ENCODE measurements around the gene CHRNA10.
A peak's percentile ranks its signal among the peaks of the same experiment; 100 is the strongest.
"Not testable (repeated sequence)": the region's sequence is repeated elsewhere in the genome, so short reads cannot be mapped to it uniquely, and the experiment has no call there.

Gene CHRNA10

DNA sequence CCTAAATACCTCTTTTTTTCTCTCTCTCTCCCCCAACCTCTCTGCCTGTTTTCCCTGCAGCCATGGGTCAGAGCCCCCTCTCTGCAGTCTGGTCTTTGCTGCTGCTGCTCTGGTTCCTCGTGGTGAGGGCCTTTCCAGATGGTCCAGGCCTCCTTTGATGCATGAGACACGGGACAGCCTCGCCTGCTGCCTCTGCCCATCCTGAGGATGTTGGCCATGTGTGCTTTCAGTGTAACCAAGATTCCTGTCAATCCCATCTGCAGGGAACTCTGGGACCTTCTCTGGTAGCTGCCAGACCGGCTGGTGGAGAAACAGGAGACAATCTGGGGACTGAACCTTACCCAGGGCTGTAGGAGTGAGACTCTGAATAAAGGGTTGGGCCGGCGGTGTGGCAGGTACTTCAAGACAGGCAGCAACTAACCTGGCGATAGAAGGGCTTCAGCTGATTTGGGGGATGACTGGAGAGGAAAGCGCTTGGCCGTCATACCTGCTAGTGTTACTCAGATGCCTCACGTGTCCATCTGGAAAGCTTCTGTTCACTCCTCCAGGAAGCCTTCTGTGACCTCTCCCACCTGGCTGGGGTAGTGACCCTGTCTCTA, 7.1 kb downstream of the CHRNA10 start:
- no peak for DNase-seq

DNA sequence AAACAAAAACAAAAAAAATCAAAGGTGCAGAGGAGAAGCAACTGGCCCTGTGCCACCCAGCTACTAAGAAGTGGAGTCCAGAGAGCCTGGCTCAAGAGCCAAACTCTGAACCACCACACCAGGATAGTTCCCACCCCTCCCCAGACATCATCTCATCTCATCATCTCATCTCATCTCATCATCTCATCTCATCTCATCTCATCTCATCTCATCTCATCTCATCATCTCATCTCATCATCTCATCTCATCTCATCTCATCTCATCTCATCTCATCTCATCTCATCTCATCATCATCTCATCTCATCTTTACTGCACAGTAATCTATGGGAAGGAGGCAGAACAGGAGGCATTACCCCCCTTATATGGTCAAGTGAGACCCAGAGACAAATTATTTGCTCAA, 8.3 kb downstream of the CHRNA10 start:
- DNase-seq = no peak

DNA sequence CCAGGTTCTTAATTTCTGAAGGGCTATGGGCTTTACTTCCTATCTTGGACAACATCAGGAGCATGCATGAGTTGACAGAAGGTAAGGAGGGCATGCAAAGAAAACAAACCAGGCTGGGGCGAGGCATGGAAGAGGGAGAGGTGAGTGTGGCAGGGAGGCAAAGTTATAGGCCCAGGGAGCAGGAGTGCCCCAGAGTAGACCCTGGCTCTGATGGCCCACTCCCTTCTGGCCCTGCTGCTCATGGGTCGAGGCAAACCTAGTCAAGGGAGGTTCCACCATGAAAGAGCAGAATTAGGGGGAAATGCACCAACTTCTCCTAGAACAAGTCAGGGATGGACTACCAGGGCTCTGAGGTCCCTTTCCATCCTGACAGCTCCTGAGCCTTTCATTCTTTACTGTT, 10.2 kb downstream of the CHRNA10 start:
- DNase-seq = no peak

DNA sequence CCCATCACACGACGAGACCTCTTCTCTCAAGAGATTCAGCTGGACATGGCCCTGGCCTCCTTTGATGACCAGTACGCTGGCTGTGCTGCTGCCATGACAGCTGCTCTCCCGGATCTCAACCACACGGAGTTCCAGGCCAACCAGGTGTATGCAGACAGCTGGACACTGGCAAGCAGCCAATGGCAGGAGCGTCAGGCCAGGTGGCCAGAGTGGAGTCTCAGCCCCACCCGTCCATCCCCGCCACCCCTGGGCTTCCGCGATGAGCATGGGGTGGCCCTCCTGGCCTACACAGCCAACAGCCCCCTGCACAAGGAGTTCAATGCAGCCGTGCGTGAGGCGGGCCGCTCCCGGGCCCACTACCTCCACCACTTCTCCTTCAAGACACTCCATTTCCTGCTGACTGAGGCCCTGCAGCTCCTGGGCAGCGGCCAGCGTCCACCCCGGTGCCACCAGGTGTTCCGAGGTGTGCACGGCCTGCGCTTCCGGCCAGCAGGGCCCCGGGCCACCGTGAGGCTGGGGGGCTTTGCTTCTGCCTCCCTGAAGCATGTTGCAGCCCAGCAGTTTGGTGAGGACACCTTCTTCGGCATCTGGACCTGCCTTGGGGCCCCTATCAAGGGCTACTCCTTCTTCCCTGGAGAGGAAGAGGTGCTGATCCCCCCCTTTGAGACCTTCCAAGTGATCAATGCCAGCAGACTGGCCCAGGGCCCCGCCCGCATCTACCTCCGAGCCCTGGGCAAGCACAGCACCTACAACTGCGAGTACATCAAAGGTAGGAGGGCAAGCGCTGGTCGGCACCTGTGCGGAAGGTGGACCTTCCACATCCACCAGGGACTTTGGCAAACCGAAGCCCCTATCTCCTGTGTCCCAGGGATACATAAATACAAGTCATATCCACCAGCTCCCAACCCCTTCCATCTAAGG, 11.3 kb downstream of the CHRNA10 start:
- DNase-seq = no peak

DNA sequence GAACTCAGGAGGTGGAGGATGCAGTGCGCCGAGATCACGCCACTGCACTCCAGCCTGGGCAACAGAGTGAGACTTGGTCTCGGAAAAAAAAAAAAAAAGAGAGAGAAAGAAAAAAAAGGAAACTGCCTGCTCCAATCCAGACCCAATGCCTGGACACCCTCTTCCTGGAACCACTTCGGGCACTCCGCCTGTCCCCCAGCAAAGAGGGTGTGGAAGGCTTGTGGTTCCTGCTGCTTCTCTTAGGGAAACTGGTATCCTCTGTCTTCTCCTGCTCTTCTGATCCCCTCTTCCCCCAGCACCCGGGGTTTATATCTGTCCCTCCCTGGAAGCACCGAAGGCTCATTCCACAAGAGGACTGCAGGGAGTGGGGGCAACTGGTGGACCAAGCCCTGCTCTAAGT, 12.9 kb downstream of the CHRNA10 start:
- DNase-seq = no peak

DNA sequence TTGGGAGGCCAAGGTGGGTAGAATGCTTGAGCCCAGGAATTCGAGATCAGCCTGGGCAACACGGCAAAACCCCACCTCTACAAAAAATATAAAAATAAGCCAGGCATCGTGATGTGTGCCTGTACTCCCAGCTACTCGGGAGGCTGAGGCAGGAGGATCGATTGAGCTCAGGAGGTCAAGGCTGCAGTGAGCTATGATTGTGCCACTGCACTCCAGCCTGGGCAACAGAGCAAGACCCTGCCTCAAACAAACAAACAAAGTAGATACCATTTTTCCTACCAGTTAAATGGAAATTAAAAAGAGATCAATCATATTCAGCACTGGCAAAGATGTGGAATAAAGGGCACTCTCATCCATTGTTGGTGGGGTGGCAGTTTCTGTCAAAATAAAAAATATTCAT, 13.9 kb downstream of the CHRNA10 start:
- not testable (repeated sequence) for DNase-seq

DNA sequence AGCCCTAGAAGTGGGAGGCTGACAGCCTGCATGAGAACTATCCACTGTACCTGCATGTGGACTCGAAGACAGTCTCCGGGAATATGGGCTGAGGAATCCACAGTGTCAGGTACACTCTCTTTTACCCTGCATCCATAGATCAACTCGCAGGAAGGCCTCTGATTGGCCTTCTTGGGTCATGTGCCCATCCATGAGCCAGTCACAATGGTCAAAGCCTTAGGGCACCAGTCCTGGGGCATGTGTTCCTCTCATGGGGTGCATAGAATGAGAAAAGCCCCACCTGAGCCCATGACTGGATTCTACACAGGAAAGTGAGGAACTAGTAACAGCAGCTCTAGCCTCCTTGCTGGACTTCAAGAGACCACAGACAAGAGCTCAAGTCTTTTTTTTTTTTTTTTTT, 15.6 kb downstream of the CHRNA10 start:
- DNase-seq = no peak

DNA sequence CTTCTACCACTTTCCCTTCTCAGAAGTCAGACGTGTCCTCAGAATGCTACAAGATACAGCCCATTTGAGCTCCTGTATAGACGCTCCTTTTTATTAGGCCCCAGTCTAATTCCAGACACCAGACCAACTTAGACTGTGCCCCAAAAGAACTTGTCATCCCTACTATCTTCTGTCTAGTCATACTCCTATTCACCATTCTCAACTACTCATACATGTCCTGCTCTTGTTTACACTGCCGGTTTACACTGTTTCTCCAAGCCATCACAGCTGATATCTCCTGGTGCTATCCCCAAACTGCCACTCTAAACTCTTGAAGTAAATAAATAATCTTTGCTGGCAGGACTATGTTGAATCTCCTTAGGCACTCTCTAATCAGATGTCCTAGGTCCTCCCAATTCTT, 18.7 kb downstream of the CHRNA10 start:
- not testable (repeated sequence) for DNase-seq

DNA sequence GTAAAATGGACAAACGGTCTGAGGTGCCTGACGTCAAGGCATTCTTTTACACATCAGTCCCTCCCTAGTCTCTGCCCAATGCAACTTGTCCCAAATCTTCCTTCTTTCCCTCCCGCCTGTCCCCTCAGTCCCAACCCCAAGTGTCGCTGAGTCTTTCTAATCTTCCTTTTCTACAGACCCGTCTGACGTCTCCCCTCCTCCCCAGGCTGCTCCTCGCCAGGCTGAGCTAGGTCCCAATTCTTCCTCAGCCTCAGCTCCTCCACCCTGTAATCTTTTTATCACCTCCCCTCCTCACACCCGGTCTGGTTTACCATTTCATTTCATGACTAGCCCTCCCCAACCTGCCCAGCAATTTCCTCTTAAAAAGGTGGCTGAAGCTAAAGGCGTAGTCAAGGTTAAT, 21.8 kb downstream of the CHRNA10 start:
- DNase-seq = not testable (repeated sequence)

DNA sequence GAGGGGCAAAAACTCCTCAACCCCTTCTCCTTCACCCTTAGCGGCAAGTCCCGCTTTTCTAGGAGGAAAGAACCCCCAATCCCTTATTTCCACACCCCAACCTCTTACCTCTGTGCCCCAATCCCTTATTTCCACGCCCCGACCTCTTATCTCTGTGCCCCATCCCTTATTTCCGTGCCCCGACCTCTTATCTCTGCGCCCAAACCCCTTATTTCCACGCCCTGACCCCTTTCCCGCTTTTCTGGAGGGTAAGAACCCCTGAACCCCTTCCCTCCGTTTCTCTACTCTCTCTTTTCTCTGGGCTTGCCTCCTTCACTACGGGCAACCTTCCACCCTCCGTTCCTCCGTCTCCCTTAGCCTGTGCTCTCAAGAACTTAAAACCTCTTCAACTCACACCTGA, 22.3 kb downstream of the CHRNA10 start:
- DNase-seq = not testable (repeated sequence)

DNA sequence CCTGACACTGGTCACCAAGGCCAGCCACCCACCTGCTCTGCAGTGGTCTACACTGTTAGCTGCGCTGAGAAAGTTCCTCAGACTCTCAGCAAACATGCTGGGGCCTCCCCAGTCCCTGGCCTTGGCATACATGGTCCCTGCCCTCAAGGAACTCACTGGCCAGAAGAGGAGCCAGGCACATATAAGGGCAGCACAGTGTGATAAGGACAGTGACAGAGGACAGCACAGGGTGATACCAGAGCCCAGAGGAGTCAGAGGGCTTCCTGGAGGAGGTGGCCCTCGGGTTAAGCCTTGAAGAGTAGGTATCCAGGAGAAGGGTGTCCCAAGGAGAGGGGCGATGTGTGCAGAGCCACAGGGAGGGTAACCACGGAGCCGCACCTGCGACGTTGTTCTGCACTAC, 25.6 kb downstream of the CHRNA10 start:
- DNase-seq = no peak

DNA sequence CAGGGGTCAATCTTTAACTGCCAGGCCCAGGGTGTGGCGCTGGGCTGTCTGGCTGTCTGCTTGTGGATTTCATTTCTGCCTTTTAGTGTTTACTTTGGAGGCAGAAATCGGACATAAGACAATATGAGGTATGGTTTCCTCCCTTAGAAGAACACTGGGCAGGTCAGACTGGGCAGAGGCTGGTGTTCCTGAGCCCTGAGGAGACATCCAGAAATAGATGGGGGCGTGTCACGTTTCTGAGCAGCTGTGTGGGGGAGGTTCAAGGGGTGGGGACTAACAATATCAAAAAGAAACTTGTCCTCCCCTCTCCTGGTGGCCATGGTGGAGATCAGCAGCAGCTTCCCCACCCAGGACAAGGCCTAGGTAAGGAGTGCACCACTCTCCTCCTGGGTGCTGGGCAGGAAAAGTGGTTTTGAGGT, 26.4 kb downstream of the CHRNA10 start, which contains the start of gene ART1:
TSS of gene ART1 (plus strand) at position 312 of the 419 bp plus-strand sequence. CDS start 14,086 bp downstream, outside the sequence.
- DNase-seq = no peak

DNA sequence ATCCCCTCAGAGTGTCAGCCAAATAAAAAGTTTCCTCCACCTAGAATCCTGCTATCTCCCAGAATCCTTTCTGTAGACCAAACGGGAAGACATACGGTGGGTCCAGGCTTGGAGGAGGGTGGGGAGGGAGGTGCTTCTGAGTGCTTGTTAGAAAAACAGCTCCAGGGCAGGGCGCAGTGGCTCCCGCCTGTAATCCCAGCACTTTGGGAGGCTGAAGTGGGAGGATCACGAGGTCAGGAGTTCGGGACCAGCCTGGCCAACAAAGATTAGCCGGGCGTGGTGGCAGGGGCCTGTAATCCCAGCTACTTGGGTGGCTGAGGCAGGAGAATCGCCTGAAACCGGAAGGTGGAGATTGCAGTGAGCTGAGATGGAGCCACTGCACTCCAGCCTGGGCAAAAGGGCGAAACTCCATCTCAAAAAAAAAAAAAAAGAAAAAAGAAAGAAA, 28.1 kb downstream of the CHRNA10 start:
- DNase-seq = not testable (repeated sequence)

DNA sequence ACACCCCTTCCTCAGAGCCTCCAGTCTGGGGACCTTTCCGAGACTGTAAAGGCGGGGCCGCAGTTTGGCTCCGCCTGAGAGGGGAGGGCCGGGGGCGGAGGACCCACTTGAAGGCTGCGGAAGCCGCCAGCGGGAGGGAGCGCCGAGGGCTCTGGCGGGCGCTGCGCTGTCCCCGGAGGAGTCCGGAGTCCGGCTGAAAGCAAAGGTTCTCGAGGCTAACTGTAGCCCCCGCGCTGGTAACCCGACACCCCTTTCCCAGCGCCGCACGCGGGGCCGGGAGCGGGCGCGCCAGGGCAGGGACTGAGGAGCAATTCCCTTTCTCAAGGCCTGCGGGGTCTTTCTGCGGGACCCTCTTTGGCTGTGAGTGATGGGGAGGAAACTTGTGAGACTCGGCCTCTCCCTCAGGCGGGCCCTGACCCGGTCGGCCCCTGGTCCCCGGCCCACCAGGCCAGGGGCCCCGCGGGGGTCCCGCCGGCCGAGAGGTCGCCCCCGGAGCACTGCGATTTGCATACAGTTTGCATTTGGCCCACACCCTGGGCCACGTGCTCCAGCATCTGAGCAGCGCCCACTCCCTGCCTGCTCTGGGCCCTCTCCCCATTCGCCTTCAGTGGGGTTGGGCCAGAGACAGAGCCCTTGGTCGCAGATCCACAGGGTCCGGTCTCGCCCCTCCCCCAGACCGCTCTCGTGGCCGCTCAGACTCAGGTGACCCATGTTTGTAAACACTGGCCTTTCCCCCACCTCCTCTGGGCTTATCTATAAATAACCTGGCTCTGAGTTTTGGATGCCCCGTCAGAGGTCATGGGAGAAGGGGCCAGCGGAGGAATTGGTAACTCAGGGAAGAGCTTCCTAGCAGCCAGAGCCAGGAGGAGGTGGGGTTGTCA, 28.9 kb downstream of the CHRNA10 start:
- DNase-seq = peak; percentile 66

DNA sequence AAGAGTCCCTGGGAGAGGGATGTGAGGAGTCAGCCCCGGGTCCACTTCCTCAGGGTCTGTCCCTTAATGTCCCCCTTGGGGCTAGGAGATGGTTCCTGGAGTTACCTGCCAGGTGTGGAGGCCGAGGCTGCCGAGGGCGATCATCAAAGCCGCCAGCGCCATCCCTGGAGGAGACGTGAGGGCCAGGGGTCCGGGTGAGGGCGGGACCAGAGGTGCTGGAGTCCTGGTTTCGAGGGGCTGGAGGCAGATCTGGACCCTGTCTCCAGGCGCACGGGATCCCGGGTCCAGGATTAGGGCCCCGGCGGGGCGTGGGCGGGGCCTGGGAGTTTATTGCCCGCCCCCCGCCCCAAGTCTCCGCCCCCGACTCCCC, 29.5 kb downstream of the CHRNA10 start, which contains the start of gene ART5:
TSS of gene ART5 (minus strand) at position 292 of the 370 bp plus-strand sequence. CDS start at position 162, 130 bp downstream.
- DNase-seq = no peak

DNA sequence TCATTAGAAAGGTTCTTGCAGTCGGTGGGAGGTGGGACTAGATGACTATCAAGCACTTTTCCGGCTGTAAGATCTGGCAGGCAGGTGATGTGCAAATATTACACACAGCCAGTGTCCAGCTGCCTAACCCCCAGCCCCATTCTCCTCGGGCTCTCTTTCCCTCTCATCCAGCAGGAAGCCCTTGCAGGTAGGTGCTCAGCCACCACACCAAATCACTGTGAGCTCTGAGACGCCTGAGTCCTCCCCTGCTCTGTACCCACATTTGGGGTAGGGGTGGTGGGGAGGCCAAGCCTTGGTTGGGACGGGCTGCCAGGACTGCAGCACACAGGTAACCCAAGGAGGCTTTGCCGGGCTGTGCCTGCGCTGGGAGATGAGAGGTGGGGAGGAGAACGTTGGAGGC, 30.0 kb downstream of the CHRNA10 start:
- no peak for DNase-seq

DNA sequence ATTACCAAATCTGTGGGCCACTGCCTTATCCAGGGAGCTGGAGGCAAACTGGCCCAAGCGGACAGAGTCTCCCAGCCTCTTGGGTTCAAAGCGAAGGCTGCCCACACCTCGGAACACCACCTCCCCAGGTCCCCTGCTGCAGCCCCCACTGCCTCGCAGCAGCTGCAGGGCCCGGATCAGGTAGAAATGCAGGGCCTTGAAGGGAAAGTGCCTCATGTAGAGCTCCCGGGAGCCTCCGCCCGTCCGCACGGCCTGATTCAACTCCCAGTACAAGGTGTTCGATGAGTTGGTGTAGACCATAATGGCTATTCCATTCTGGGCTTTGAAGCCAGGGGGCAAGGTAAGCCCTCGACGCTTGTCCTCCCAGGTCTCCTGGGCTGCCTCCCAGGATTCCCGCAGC, 31.3 kb downstream of the CHRNA10 start:
- no peak for DNase-seq

DNA sequence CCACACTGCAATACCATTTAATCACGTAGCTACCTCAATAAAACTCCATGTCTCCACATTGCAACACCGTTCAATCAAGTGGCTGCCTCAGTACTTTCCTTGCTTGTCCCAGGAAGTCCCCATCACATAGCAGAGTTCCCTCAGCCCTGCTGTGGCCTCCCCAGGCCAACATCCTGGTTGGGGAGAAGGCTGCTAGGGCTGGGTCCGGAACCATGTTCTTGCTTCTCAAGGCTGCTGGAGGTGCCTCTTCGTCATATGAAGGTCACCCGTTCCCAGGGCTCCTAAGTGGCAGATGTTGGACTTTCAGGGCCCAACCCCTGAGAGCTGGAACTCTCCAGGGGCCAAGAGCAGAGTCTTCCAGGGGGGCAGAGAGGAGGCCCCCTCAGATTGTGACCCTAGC, 32.7 kb downstream of the CHRNA10 start:
- DNase-seq = no peak

DNA sequence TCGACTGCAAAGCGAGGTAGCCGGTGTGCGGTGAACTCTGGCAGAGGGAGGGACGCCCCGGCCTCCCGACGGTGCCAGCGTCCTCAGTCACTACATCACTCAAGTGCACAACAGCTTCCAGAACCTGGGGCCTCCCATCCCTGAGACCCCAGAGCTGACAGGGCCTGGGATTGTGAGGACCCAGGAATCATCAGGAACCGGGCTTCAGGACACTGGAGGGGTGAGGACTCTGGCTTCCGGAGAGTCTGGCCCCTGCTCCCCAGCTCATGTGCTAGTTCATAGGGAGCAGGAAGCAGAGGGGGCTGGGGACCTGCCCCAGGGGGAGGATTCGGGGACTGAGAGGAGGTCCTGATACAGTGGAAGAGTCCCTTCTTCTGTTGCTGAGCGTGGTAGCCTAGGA, 34.0 kb downstream of the CHRNA10 start:
- no peak for DNase-seq

DNA sequence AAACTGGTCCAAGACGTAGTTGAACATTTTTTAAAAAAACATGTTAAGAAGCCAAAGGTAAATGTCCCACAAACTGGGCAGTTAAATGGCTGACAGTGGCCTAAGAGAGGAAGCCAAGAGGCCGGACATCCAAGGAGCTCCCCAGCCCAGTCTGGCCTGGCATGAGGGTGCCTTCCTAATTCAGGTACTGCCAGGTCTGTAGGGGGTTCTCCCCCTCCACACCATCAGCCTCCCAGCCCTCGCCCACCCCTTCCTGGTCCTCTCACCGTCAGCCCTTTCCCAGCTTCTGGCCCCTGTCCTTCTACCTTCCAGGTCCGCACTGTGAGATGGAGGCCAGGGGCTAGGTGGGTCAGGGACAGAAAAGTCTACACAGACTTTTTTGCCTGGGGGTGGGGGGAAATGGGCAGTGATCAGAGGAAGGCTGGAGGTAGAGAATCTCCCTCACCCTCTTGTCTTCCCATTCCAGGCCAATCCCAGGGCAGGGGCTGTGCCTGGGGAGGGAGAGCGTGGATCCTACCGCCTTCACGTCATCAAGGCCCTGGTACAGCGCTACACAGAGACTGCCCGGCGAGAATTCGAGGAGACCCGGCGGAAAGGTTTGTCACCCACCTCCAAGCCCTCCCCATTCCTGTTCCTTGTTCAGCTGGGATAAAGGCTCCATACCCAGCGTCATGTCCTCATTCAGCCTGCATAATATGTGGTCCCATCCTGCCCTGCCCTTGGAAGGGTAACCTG, 35.4 kb downstream of the CHRNA10 start:
- DNase-seq = no peak

DNA sequence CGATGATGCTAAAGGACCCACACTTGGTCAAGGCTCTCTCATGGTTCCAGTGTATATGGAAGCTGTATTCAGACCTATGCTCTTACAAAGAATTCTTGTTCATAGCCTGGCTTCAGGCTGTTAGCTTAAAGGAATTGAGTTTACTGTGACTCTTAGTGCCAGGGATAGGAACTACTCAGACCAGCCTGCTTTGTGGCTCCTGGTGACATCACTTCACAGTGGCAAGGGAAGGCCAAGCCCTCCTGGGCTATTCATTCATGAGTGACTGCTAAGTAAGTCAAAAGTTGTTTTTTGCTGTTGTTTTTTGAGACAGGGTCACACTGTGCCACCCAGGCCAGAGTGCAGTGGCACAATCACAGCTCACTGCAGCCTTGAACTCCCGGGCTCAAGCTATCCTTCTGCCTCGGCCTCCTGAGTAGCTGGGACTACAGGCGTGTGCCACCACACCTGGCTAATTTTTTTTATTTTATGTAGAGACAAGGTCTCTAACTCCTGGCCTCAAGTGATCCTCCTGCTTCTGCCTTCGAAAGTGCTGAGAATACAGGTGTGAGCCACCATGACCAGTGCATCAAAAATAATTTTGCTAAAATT, 39.0 kb downstream of the CHRNA10 start:
- DNase-seq = no peak

DNA sequence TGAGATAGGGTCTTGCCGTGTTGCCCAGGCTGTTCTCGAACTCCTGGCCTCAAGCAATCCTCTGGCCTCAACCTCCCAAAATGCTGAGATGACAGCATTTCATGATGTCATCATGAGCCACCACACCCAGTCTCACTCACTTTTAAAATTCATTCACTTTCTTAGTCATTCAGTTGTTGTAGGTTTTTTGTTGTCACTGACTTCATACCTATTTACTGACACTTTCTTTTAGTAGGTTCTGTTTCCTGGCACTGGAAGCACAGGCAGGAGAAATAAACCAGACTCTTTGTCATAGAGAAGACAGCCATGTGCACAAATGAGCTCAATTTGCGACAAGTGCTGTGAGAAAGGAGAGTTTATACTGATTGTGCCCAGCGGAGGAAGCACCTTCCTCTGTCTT, 39.9 kb downstream of the CHRNA10 start:
- no peak for DNase-seq
